ENCODE results near the gene ANP32E.
"Not testable (repeated sequence)": the region's sequence is repeated elsewhere in the genome, so short reads cannot be mapped to it uniquely, and the experiment has no call there.

ANP32E gene

GRCh38 chr1:150226486-150226885, 9.4 kb downstream of the ANP32E start:
- TF ChIP-seq CTCF (conservative IDR thresholded peaks at IDR 0.05; ENCODE audit: control insufficient read depth, insufficient read depth, low read depth, low read length): no peak

GRCh38 chr1:150225546-150225945, 10.4 kb downstream of the ANP32E start:
- DNase-seq (ENCODE audit: low read depth): no peak
- no peak for TF ChIP-seq CTCF (conservative IDR thresholded peaks at IDR 0.05; ENCODE audit: control insufficient read depth, insufficient read depth, low read depth, low read length)
- no peak overlapping the region for H3K4me3 ChIP-seq (ENCODE audit: control insufficient read depth, low read depth, low read length)

More at GRCh38 chr1:150226486-150226885, 9.4 kb downstream of the ANP32E start:
- DNase-seq (ENCODE audit: low read depth): no peak
- H3K4me3 ChIP-seq (ENCODE audit: control insufficient read depth, low read depth, low read length): no peak overlapping the region

GRCh38 chr1:150224983-150225382, 10.9 kb downstream of the ANP32E start:
- no peak for TF ChIP-seq CTCF (conservative IDR thresholded peaks at IDR 0.05; ENCODE audit: control insufficient read depth, insufficient read depth, low read depth, low read length)
- no peak for DNase-seq (ENCODE audit: low read depth)
- H3K4me3 ChIP-seq (ENCODE audit: control insufficient read depth, low read depth, low read length): no peak overlapping the region

- H3K4me3 ChIP-seq (ENCODE audit: control insufficient read depth, low read depth, low read length): no peak overlapping the region
- peak; percentile 60 for TF ChIP-seq CTCF (conservative IDR thresholded peaks at IDR 0.05; ENCODE audit: control insufficient read depth, insufficient read depth, low read depth, low read length)
- DNase-seq (ENCODE audit: low read depth): peak; percentile 41
Observed at GRCh38 chr1:150221552-150221951, 14.4 kb downstream of the ANP32E start.

- not testable (repeated sequence) for DNase-seq (ENCODE audit: low read depth); H3K4me3 ChIP-seq (ENCODE audit: control insufficient read depth, low read depth, low read length)
Observed at GRCh38 chr1:150215855-150216254, 20.1 kb downstream of the ANP32E start.

- peak overlapping the region; percentile 51 for H3K4me3 ChIP-seq (ENCODE audit: control insufficient read depth, low read depth, low read length)
- DNase-seq (ENCODE audit: low read depth): not testable (repeated sequence)
Observed at GRCh38 chr1:150214099-150214756, 21.7 kb downstream of the ANP32E start.

- peak; percentile 94 for DNase-seq (ENCODE audit: low read depth)
- peak; percentile 43 for TF ChIP-seq CTCF (conservative IDR thresholded peaks at IDR 0.05; ENCODE audit: control insufficient read depth, insufficient read depth, low read depth, low read length)
- peak overlapping the region; percentile 51 for H3K4me3 ChIP-seq (ENCODE audit: control insufficient read depth, low read depth, low read length)
Observed at GRCh38 chr1:150213170-150214098, 22.5 kb downstream of the ANP32E start.
